Spinal cord (tissue), 4 donors: Measurements from ENCODE around the gene TATDN3. TPM values are rescaled to one million over a fixed set of nuclear protein-coding genes. Genes with fewer than 3 reads are reported as not detected.

Experiments
- polyA plus RNA-seq, 2 donors: library from polyadenylated mRNA; unstranded; fragments of 120-200 nt; gene quantifications; one replicate each; pipeline ENCODE4 v1.2.1, GENCODE V29; 2013; ENCODE audit not compliant: insufficient read length in 2 of 2
- small RNA-seq: library from RNA; depleted of rRNA; stranded (forward); fragments of <200 nt; gene quantifications from one replicate; pipeline ENCODE3, GENCODE V24; 2014; ENCODE audit warnings: low replicate concordance
- total RNA-seq, 2 donors: library from RNA; depleted of rRNA in 1 of 2; stranded (reverse); fragments of 120-200 nt in 1 of 2; fragments of >200 nt in 1 of 2; gene quantifications; one replicate each; pipeline versions ENCODE4 v1.2.3 to v1.2.4, GENCODE V29; 2013 to 2014

The TATDN3 gene
- total and polyA plus RNA-seq, 4 donors: 19.1 to 24.7 (median 21.9) TPM

Small RNAs within 50 kb of the gene (small RNA-seq; reads per million reads assigned to genes)
- not detected for gene AC104333.1
- gene AC104333.2: not detected

Other genes with a start within 250 kb of the TATDN3 start
- 10 to 100 TPM in 1 of 2 donors, 1 to 10 TPM in 1; 6.0 to 18.3 TPM for gene ATF3, start 183.1 kb upstream of the TATDN3 start, total RNA-seq
- 1 to 10 TPM; 5.3 to 5.9 TPM for gene ATF3, start 183.1 kb upstream of the TATDN3 start, polyA plus RNA-seq
- 1 to 10 TPM; 2.7 to 3.0 TPM for gene BATF3, start 92.1 kb upstream of the TATDN3 start, total RNA-seq
- gene BATF3, start 92.1 kb upstream of the TATDN3 start, polyA plus RNA-seq: 1 to 10 TPM; 4.1 to 7.2 TPM
- 10 to 100 TPM; 51.8 to 72.4 TPM for gene NSL1, start 117 bp upstream of the TATDN3 start, total RNA-seq
- 10 to 100 TPM; 41.4 to 48.3 TPM for gene NSL1, start 117 bp upstream of the TATDN3 start, polyA plus RNA-seq
- gene SPATA45, start 55.8 kb downstream of the TATDN3 start, total RNA-seq: 1 to 10 TPM; 1.3 to 4.7 TPM
- gene SPATA45, start 55.8 kb downstream of the TATDN3 start, polyA plus RNA-seq: 1 to 10 TPM in 1 of 2 donors, under 1 TPM in 1; 0.52 to 1.1 TPM
- gene FLVCR1, start 66.4 kb downstream of the TATDN3 start, total RNA-seq: 10 to 100 TPM; 15.2 to 30.5 TPM
- gene FLVCR1, start 66.4 kb downstream of the TATDN3 start, polyA plus RNA-seq: 10 to 100 TPM; 16.5 to 22.2 TPM
- 10 to 100 TPM in 1 of 2 donors, 1 to 10 TPM in 1; 9.0 to 10.3 TPM for gene VASH2, start 158.6 kb downstream of the TATDN3 start, total RNA-seq
- gene VASH2, start 158.6 kb downstream of the TATDN3 start, polyA plus RNA-seq: 10 to 100 TPM; 20.3 to 24.7 TPM
- gene ANGEL2, start 224.0 kb downstream of the TATDN3 start, total RNA-seq: 10 to 100 TPM; 50.9 to 63.9 TPM
- 10 to 100 TPM; 38.4 to 43.8 TPM for gene ANGEL2, start 224.0 kb downstream of the TATDN3 start, polyA plus RNA-seq